HG02642 (cell line): ENCODE measurements around the gene HUNK.

ENCODE experiments used
- ATAC-seq: cut with Tn5 transposase; IDR thresholded peaks from one replicate; pipeline ENCODE4 v1.9.1; 2021; ENCODE audit warnings: mild to moderate bottlenecking; ENCODE audit not compliant: unreplicated experiment, poor library complexity

Gene HUNK

DNA sequence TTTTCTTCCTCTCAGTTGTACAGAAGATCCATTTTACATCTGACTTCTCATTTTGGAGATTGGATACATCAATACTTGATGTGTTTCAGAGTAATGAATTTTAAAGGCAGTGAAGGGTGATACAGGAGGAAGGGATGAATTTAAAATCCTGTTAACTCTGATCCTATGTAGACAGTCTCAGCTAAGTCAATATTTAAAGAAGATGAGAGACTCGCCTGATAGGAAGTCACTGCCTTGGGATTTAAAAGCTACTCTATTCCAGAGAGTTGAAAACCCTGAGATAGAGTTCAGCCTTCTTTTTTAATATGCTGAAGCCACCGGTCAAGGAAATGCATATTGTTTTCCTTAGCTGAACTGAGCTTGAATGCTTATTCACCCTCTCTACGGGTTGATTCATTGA, 42.7 kb downstream of the HUNK start:
- ATAC-seq = no peak

DNA sequence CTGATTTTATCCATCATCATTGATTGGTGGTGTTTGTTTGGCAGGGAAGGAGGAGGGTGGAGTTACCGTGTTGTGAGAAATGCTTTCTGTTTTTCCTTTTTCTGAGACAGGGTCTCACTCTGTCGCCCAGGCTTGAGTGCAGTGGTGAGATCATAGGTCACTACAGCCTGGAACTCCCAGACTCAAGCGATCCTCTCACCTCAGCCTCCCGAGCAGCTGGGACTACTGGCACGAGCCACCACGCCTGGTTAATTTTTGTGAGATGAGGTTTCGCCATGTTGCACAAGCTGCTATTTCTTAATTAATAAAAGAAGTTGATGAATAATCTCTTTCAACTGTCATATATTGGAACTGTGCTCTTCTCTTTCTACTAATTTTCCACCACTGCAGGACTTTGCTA, 44.3 kb downstream of the HUNK start:
- ATAC-seq = no peak

DNA sequence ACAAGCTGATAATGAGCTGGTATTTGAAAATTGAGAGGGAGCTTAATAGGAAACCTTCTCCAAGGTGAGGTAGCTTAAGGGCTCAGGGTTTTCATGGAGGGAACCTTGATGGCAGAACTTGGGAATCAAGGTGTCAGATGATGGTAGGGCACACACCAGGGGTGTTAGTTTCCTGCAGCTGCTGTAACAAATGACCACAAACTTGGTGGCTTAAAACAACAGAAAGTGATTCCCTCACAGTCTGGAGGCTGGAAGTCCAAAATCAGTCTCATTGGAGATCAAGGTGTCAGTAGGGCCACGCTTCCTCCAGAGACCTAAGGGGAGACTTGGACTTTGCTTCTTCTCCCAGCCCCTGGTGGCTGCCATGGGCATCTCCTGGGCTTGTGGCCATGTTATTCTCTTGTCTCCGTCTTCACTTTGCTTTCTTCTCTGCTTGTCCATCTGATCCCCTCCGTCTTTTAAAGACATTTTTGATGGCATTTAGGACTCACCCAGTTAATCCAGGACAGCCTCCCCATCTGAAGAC, 45.5 kb downstream of the HUNK start:
- ATAC-seq = no peak

DNA sequence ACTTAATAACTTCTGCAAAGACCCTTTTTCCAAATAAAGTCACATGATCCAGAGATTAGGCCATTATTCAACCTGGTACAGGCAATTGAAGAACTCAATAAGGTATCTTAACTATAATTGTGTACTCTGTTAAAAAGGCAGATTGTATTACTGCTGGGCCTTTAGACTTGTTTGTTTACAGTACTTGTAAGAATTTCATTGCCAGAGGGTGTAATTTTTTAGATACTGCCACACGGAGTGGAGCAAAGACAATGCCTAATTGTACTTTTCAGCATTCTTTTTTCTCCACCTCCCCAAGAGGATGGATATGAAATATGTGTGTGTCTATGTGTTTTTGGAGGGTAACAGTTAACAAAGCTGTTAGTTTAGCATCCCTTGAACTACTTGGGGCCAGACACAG, 47.5 kb downstream of the HUNK start:
- ATAC-seq = no peak

DNA sequence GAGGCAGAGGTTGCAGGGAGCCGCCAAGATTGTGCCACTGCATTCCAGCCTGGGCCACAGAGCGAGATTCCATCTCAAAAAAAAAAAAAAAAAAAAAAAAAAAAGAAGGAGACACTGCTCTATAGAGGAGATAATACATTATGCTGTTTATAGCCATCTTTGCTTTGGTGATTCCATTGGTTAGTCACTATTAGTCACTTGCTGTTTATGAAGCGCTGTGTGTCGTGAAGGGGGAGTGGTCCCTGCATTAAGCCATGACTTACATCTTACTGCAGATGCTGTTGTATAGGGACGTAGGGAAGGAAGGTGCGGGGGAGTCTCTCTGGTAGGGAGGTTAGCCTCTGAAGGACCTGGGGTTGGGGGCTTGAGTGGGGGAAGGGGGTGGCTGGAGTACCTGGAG, 48.3 kb downstream of the HUNK start:
- ATAC-seq = no peak

DNA sequence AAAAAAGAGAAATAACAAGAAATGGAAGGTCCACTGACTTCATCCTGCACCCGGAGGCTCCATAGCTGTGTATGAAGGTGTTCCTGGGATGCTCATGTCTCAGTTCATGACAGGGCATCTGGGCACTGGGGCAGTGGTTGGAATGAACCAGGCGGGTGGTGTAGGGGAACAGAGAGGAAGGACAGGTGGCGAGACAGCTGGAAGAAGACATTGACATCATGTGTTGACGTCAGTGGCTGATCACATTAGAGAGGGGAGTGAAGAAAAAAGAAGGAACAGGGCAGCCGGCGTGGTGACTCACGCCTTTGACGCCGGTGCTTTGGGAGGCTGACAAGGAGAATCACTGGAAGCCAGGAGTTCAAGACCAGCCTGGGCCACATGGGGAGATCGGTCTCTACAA, 50.1 kb downstream of the HUNK start:
- no peak for ATAC-seq

DNA sequence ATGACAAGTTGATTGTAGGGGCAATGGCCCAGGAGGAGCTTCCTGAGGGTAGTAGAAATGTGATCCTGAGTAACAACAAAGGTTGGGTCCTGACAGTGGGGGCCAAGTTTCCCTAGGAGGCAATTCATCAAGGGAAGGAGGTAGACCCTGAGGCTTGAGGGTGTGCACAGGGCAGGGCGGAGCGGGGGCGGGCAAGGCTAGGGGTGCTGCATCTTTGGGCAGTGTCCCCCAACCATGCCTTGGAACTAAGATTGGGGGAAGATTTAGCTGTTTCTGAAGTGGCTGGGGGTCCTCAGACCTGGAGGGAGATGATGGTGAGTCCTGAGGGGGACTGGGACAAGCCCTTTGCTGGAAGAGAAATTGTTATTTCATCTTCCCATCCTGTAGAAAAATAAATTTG, 50.9 kb downstream of the HUNK start:
- ATAC-seq = no peak

DNA sequence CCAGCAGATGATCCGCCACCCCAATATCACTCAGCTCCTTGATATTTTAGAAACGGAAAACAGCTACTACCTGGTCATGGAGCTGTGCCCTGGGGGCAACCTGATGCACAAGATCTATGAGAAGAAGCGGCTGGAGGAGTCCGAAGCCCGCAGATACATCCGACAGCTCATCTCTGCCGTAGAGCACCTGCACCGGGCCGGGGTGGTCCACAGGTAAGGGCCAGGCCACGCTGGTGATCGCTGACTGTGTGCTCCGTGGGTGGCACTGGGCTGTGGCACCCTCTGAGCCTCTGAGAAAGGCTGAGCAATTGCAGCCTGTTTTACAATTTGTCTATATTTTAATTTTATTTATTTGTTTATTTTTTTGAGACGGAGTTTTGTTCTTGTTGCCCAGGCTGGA, 51.7 kb downstream of the HUNK start:
- ATAC-seq = no peak

DNA sequence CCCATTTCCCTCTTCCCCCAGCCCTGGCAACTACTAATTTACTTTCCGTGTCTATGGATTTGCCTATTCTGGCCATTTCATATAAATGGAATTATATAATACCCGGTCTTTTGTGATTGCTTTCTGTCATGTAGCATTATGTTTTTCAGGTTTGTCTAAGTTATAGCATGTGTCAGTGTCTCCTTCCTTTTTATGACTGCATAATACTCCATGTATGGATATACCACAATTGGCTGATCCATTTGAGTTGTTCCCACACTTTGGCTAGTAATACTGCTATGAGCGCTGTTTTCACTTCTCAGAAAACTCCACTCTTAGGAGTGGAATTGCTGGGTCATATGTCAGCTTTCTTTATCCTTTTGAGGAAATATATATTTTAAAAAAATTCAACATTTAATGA, 53.7 kb downstream of the HUNK start:
- ATAC-seq = no peak

DNA sequence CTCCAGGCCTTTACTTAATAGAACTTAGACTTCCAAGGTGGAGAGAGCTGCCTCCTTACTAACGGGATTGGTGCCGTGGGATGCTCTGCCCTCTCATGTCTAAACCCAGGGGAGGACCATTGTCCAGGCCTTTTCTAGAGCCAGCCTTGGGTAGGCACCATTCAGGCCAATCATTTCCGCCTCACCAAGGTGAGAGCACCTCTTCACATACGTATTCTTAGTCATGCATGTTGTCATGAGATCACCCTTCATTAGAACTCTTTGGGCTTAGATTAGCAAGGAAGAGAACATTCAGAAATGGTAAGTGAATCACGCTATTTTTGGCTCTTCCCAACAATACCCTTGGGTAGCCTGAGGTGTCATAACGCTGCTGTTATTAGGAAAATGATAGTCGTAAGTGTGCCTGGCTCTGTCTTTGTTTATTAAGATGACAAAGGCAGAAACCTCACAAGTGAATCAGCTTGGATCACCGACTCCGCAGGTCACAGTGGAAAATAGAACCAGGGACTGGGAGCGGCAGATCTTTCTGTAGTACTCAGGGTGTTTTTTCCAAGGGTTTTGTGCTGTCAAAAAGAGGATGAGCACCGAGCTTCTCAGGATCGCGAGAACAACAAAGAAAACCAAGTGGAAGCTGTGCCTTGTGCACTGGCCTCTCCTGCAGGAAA, 55.0 kb downstream of the HUNK start:
- no peak for ATAC-seq

DNA sequence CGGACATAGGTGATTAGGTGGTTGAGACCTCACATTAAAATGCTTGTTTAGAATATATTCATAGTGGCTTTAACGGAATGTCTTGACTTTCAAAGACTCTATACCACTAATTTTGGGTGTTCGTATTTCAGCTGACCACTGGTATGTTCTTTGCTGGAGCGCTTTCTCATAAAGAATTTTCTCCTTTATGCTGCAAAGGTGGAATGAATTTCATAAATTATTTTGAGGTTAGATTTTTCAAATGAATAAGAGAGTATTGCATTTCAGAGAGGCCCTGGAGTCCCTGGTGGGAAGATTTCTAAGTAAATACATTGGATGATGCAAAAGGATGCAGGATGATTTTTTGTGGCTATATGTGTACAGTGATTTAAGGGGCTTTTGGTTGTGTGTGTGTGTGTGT, 55.8 kb downstream of the HUNK start:
- no peak for ATAC-seq

DNA sequence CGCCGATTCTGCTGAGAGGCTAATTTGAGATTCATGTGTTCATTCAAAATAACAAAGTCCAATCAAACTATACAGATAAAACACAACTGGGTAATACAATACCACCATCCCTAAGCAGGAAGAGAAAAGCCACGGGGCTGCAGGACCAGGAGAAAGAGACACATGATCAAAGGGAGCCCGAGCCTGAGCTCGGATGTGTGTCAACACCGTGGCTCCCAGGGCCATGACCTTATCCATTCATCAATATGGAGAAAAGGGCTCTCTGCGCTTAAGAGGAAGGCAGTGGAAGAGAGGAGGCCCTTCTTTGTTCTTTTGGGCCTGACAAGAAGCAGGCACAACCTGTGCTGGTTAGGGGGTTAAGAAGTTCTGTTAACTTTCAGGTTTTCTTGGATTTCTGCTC, 56.7 kb downstream of the HUNK start:
- ATAC-seq = no peak

DNA sequence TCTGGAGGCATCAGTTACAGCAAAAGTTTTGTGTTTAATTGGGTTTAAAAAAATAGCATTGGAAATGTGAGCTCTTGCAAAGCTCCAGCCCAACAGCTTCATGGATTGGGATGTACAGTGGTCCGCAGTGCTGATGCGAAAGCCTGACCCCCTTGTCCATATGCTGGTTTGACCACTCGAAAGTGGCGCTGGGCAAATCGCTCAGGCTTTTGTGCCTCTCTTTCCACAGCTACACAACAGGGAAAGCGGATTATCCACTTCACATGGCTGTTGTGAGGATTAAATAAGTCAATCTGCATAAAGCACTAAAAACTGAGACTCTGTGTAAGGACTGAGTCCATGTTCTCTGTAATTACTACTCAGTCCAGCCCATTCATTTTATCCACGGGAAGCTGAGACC, 57.2 kb downstream of the HUNK start:
- no peak for ATAC-seq

DNA sequence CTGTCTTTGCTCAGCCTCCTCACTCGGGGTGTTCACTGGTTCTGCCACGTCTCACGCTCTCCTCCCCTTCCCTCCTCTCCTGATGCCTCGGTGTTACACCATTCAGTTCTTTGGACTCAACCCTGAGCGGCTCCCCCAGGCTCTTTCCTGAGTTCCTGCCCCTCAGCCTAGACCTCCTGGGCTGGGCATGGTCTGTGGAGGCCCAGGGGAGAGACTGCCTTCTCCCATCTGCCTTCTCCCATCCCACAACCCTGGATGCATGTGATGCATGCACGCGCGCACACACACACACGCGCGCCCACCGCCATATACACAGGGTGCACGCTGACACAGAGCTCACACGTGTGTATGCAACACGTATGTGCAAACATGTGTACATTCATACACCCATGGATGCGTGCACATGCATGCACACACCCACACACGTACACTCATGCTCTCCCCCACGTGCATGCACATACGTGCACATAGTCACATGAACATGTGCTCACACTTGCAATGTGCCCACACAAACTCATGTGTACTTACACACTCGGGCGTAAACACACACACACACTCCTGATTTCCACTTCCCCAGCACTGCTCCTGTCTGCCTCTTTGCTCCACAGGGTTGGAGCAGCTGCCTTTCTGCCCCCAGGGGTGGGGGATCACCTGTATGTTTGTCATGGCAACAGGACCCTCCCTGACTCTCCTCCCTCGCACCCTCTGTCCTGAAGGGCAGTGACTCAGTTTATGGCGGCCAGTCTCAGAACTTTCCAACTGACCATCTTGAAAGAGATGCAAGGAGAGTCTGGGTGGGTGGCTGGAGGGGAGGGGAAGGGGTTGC, 59.0 kb downstream of the HUNK start:
- no peak for ATAC-seq

DNA sequence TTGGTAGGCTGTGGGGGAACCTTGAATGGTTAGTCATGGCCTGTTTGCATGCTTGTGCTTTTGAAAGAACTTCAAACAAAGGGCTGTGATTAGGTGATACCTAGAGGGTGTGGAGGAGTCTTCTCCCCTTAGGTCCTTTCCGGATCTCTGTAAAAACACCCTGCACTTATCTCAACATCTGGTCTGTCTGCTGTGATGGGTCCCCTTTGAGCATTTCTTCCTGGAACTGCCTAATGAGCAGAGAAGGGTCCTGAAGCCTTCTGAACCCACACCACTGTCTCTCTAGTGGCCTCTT, 59.6 kb downstream of the HUNK start:
- ATAC-seq = no peak

DNA sequence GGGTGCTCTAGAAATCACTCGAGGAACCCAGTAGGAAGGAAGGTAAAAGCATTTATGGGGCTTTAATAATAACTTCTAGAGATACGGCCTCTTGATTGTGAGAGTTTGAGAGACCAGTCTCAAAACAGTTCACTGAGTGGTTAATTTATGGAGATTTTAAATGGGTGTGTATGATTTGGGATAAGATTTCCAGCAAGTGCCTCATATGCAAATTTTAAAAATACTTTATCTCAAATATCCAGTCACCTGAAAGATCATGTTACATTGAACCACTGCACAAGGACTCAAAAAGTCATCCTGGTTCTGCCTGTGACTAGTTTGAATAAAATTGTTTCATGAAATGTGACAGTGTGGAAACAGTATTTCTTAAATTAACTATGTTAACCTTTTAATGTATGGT, 64.5 kb downstream of the HUNK start:
- no peak for ATAC-seq

DNA sequence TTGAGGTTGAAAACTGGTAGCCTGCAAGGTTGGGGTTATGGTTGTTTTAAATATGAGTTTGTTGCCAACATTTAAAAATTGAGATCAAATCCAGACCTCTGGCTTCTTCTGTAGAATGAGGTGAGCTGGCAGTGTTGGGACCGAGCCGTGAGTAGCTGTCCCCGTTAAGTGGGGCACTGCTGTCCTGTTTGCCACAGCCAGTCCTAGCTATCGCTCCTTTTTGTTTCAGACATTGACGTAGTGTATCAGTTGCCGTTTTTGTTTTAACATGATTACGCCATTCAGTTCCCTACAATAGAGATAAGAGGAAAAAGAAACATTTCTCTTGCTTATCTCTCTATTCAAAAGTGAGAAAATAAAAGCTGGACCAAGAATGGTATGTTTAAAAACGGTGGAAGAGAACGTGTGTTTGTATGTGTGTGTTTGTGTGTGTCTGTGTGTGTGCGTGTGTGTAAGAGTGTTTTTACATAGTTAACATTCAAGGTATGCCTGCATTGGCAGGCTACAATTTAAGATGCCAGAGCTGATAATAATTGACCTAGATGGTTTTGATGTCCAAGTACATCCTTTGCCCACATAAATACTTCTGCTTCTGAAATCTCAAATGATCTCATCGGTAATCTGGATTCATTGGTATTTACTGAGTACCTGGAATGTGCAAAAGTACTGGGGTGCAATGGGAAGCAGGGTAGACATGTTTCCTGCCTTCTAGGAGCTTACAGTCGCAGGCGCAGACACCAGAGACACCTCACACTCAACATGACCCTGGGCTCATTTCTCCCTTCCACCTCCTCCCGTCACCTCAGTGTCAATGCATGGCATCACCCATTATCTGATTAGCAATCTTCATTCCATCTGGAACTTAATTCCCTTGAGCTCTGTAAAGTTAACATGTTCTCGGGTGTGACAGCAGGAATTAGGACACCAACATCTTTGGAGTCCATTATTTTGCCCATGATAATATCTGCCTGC, 65.8 kb downstream of the HUNK start:
- no peak for ATAC-seq

DNA sequence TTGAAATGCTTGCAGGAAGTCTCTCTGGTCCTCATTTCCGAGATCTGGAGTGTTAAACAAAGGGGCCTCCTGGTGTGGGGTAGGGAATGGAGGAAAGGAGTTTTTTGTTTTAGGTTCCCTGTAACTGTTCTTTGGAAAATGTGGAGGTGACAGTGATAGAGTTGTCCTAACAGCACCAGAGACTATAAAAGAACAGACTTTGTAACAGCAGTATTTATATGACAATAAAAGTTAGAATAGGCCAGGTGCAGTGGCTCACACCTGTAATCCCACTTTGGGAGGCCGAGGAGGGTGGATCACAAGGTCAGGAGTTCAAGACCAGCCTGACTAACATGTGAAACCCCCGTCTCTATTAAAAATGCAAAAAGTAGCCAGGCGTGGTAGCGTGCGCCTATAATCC, 68.9 kb downstream of the HUNK start:
- ATAC-seq = no peak

DNA sequence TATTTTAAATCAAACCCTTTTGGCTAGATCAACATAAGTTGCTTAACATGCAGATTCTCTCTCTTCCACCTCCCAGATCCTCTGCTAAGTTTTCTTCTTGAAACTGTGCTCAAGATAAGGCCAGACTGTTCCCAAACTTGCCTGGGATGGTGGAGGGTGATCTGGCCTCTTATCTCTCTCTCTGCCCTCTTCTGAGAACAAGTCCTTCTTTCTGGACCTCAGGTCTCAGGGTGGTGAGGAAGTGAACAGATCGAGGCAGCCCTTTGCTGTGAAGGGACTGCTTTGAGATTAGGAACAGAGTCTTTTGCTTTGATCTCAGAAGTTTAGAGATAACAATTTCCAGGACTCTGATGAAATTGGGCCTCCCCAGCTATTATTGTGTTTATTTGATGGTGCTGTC, 70.7 kb downstream of the HUNK start:
- no peak for ATAC-seq

DNA sequence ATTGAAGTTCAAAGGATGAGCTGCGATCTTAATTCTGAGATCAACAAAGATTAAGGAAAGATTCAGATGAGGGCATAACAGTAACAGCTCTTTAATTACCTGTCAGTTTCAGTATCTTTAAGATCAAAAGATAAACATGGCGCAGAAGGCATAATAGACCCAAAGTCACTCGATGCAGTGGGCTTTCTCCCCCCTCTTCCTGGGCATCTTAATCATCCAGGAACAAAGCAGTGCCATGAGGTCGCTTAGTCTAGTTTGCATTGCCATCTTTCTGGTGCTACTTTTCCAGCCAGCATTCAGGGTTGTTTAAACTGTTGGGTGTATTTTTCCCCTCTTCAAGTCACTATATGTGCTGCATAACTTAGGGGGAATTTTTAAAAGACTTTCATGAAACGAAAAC, 72.3 kb downstream of the HUNK start:
- ATAC-seq = no peak

DNA sequence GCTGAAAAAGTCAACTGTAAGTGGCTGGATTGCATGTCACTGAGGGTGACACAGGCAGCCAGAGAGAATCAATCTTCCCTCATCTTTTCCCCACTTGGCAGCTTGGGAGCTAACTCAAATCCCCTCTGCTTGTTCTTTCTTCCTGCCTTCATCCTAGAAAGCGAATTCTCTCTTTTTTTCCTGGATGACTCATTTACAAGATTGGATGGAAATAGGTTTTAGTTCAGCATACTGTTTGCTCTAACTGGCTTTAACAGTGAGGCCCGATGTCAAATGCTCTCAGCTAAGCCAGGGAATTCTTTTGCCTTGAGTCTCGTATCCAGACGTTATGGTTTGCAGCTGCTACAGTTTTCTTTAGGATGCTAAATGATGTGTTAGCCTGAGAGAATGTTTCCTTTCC, 72.7 kb downstream of the HUNK start:
- ATAC-seq = no peak
